ENCODE measurements around the gene OSBP2.

DNA sequence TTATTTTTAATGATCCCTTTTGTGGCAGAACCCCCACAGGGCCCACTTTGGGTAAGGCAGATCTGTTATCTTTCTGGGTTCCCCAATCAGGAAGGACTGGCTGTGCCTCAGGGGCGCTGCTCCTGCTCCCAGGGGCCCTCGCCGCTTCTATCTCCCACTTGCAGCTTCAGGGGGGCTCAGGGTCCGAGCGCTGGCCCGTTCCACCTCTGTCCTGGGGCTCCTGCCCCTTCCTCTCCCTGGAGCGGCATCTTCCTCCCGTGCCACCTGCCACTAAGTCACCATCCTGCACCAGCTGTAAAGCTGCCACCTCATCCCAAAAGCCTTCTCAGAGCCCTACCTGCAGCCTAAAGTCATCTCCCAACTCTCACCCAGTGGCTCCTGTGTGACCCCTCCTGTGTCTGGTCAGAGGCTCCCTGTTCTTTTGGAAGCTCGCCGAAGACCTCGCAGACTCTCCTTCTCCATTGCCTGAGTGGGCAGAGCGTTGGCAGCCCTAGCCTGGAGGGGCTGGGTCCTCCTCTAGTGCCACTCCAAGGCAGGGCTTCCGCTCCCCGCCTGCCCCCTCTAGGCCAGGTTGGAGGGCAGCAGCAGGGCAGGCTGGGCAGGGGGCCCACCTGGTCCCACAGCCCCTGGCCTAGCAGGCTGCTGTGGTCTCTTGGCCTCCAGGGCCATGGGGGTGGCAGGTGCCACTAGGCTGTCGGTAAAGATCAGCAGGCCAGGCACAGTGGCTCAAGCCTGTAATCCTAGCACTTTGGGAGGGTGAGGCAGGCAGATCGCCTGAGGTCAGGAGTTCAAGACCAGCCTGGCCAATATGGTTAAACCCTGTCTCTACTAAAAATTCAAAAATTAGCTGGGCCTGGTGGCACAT lies 167.2 kb downstream of the OSBP2 start:
- TF ChIP-seq ESRRA (IDR thresholded peaks at IDR 0.05; ENCODE audit: borderline replicate concordance, low read length) (no peak), ZC3H11A (IDR thresholded peaks at IDR 0.05) (no peak)
- TF ChIP-seq, protein P1, sequence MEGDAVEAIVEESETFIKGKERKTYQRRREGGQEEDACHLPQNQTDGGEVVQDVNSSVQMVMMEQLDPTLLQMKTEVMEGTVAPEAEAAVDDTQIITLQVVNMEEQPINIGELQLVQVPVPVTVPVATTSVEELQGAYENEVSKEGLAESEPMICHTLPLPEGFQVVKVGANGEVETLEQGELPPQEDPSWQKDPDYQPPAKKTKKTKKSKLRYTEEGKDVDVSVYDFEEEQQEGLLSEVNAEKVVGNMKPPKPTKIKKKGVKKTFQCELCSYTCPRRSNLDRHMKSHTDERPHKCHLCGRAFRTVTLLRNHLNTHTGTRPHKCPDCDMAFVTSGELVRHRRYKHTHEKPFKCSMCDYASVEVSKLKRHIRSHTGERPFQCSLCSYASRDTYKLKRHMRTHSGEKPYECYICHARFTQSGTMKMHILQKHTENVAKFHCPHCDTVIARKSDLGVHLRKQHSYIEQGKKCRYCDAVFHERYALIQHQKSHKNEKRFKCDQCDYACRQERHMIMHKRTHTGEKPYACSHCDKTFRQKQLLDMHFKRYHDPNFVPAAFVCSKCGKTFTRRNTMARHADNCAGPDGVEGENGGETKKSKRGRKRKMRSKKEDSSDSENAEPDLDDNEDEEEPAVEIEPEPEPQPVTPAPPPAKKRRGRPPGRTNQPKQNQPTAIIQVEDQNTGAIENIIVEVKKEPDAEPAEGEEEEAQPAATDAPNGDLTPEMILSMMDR (IDR thresholded peaks at IDR 0.05) = no peak

All from A549 (cell line).